HEK293T (cell line): ENCODE data around the gene OR1S2.

ENCODE experiments used
- BHLHE40 ChIP-seq: fragments of 450-650 bp; IDR thresholded peaks from 2 replicates; pipeline ENCODE4 v1.6.1; 2016; ENCODE audit warnings: mild to moderate bottlenecking, moderate library complexity, borderline replicate concordance
- L3MBTL2 ChIP-seq: fragments of 450-650 bp; conservative IDR thresholded peaks from 2 replicates; pipeline ENCODE4 v1.6.1; 2016; ENCODE audit warnings: mild to moderate bottlenecking
- PKNOX1 ChIP-seq: fragments of 450-650 bp; IDR thresholded peaks from 2 replicates; pipeline ENCODE4 v1.6.1; 2016
- SUZ12 ChIP-seq: fragments of 450-650 bp; IDR thresholded peaks from 2 replicates; pipeline ENCODE4 v1.6.1; 2016; ENCODE audit warnings: mild to moderate bottlenecking

GRCh38 chr11:58204042-58204441 is at the start of gene OR1S2:
- no peak for TF ChIP-seq BHLHE40
- TF ChIP-seq L3MBTL2, result no peak
- TF ChIP-seq SUZ12, result no peak
- TF ChIP-seq PKNOX1, result no peak
